Measurements from ENCODE around the gene PPFIA1. TPM values are rescaled to one million over a fixed set of nuclear protein-coding genes. Genes with fewer than 3 reads are reported as not detected.

PPFIA1 gene
- total RNA-seq, 2 donors from 2014 or later, result 47.8 to 82.9 TPM

DNA sequence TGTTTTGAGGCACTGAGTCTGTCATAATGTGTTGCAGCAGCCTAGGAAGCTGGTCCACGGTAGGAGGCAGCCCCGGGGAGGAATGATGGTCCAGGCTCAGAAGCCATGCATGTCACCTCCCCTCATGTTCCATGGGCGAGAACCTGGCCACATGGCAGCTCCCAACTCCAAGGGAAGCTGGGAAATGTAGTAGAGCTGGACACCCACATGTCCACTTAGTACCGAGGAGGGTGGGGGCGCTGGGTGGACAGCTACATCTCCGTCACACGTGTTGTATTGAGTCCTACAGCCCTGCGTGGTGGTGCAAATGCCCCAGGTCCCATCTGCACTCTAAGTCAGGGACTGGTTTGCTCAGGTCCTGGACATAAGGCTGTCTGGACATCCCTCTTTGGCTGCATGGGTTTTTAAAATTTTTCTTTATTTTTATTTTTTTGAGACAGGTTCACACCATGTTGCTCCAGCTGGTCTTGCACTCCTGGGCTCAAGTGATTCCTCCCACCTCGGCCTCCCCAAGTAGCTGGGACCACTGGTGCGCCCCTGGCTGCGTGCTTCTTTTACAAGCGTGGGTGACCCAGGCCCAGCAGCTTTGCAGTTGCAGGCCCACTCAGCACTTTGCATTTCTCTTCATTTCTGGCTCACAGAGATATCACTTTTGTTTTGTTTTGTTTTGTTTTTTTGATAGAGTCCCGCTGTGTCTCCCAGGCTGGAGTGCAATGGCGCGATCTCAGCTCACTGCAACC is 123.9 kb downstream of the PPFIA1 start:
- Histone ChIP-seq H3K4me1 (ENCODE audit: control insufficient read depth in 1 of 2, low read depth in 2 of 2) (peaks cover 8 to 11% of the 10 kb centered on the region in 2 donors), H3K27ac (no peak overlapping the region), H3K9me3 (no peaks in the 10 kb centered on the region), H3K4me3 (no peak overlapping the region), H3K36me3 (no peaks in the 10 kb centered on the region), H3K27me3 (replicated peaks; ENCODE audit: insufficient read depth) (no peaks in the 10 kb centered on the region)
- ATAC-seq (ENCODE audit: insufficient number of reproducible peaks, low FRiP score, low read depth) (no peak), DNase-seq (ENCODE audit: low spot score) (no peak)
- TF ChIP-seq, protein P1, sequence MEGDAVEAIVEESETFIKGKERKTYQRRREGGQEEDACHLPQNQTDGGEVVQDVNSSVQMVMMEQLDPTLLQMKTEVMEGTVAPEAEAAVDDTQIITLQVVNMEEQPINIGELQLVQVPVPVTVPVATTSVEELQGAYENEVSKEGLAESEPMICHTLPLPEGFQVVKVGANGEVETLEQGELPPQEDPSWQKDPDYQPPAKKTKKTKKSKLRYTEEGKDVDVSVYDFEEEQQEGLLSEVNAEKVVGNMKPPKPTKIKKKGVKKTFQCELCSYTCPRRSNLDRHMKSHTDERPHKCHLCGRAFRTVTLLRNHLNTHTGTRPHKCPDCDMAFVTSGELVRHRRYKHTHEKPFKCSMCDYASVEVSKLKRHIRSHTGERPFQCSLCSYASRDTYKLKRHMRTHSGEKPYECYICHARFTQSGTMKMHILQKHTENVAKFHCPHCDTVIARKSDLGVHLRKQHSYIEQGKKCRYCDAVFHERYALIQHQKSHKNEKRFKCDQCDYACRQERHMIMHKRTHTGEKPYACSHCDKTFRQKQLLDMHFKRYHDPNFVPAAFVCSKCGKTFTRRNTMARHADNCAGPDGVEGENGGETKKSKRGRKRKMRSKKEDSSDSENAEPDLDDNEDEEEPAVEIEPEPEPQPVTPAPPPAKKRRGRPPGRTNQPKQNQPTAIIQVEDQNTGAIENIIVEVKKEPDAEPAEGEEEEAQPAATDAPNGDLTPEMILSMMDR (IDR thresholded peaks at IDR 0.05), result no peak

- TF ChIP-seq, protein P1 (IDR thresholded peaks at IDR 0.05), result no peak
- Histone ChIP-seq H3K4me3 (peak overlapping the region; percentile 97), H3K36me3 (no peaks in the 10 kb centered on the region), H3K4me1 (ENCODE audit: control insufficient read depth in 1 of 2, low read depth in 2 of 2) (peaks cover 22 to 37% of the 10 kb centered on the region in 2 donors), H3K27ac (peak overlapping the region; percentile 86 to 90), H3K9me3 (no peaks in the 10 kb centered on the region), H3K27me3 (replicated peaks; ENCODE audit: insufficient read depth) (no peaks in the 10 kb centered on the region)
- ATAC-seq (ENCODE audit: insufficient number of reproducible peaks, low FRiP score, low read depth) (no peak), DNase-seq (ENCODE audit: low spot score) (no peak)
These were observed 127.0 kb downstream of the PPFIA1 start for GRCh38 chr11:70397336-70397982.

DNA sequence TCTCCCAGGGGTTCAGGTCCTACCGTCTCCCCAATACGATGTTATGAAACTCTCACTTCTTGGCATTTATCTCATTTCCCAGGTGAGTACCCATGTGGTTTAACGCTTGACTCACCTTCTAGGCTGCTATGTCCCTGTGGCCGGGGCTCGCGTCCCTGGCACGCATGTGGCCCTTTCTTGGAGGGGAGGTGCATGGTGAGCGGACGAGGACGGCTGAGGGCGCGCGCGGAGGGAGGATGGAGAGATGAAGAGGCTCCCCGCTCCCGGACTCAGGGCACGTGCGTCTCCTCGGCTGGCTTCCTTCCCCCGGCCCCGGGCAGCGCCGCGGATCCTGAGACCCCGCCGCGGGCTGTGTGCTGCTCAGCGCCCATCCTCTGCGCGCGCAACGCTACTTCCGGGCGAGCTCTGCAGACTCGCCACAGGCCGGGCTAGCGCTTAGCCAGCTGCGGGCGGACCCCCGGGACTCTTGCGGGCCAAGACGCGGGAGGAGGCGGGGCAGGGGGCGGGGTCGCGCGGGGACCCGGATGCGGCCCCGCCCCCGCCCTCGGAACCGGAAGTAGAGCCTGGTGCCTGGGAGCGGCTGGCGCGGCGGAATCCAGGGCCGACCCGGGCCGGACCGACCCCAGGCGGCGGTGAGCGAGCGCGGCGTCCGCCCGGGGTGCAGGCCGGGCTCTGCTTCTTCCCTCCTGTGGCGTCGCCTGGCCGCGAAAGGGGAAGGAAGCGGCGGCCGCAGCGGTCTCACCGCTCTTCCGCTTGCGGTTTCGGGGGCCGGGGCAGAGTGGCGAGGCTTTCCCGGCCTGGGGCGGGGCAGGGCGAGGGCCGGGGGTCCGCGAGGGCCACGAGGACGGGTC is 127.7 kb downstream of the PPFIA1 start, which contains the start of gene CTTN:
Gene CTTN (plus strand): TSS at position 547 of the 851 bp plus-strand sequence. CDS start 8,769 bp downstream, outside the sequence.
- DNase-seq (ENCODE audit: low spot score), result peak; percentile 38
- Histone ChIP-seq H3K27me3 (replicated peaks; ENCODE audit: insufficient read depth) (no peaks in the 10 kb centered on the region), H3K9me3 (no peaks in the 10 kb centered on the region), H3K27ac (peak within 1 kb of the TSS; percentile 86 to 90), H3K4me3 (peak within 1 kb of the TSS; percentile 97), H3K36me3 (no peaks in the 10 kb centered on the region), H3K4me1 (ENCODE audit: control insufficient read depth in 1 of 2, low read depth in 2 of 2) (peaks cover 22 to 43% of the 10 kb centered on the region in 2 donors)
- peak; percentile 74 for ATAC-seq (ENCODE audit: insufficient number of reproducible peaks, low FRiP score, low read depth)
- TF ChIP-seq, protein P1 (IDR thresholded peaks at IDR 0.05), result no peak

- TF ChIP-seq, protein P1 (IDR thresholded peaks at IDR 0.05), result no peak
- Histone ChIP-seq H3K27ac (peak overlapping the region; percentile 86 to 90), H3K4me3 (peak overlapping the region; percentile 97), H3K9me3 (no peaks in the 10 kb centered on the region), H3K36me3 (no peaks in the 10 kb centered on the region), H3K27me3 (replicated peaks; ENCODE audit: insufficient read depth) (no peaks in the 10 kb centered on the region), H3K4me1 (ENCODE audit: control insufficient read depth in 1 of 2, low read depth in 2 of 2) (peaks cover 22 to 43% of the 10 kb centered on the region in 2 donors)
- ATAC-seq (ENCODE audit: insufficient number of reproducible peaks, low FRiP score, low read depth) (peak; percentile 16), DNase-seq (ENCODE audit: low spot score) (no peak)
These were observed 128.6 kb downstream of the PPFIA1 start for GRCh38 chr11:70398834-70399680.

Data from thoracic aorta (tissue), 2 donors.